ENCODE results near the gene RPS19.

RPS19 gene

DNA sequence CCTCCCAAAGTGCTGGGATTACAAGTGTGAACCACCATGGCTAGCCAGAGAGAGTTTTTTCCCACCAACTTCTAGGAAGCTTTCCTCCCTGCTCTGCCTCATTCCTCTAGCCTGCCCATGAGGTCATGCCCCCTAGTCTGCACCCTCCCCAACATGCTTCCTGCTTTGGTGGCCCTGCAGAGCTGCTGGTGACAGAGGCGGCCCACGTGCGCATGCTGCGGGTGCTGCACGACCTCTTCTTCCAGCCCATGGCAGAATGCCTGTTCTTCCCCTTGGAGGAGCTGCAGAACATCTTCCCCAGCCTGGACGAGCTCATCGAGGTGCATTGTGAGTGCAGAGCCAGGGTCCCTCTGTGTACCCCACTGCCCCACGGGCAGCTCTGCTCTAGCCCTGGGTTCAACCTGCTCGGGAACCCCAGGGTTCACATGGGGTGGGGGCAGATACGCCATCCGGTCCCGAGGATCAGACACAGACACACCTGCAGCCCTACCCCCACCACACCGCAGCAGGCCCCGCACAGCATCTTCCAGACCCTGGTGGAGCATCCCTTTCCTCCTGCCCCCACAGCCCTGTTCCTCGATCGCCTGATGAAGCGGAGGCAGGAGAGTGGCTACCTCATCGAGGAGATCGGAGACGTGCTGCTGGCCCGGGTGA lies 41.8 kb downstream of the RPS19 start:
- H3K9me3 ChIP-seq (replicated peaks; ENCODE audit: insufficient read depth, low read length) = no peaks in the 10 kb centered on the region
- H3K79me2 ChIP-seq (ENCODE audit: low read length) = no peaks in the 10 kb centered on the region
- H4K20me1 ChIP-seq (ENCODE audit: insufficient read depth, low read length) = no peaks in the 10 kb centered on the region
- no peak overlapping the region for H3K4me2 ChIP-seq (ENCODE audit: low read depth, low read length)
- H3K9me2 ChIP-seq (replicated peaks; ENCODE audit: insufficient read depth, low read length) = no peaks in the 10 kb centered on the region
- no peaks in the 10 kb centered on the region for H3F3A ChIP-seq (ENCODE audit: insufficient read depth, low read length)
- no peak overlapping the region for H2AFZ ChIP-seq (ENCODE audit: low read length)
- H3K27ac ChIP-seq (ENCODE audit: low read length) = no peak overlapping the region
- no peaks in the 10 kb centered on the region for H3K4me1 ChIP-seq (ENCODE audit: low read length)
- TF ChIP-seq EZH2phosphoT487 (IDR thresholded peaks at IDR 0.05; ENCODE audit: low read length) = no peak
- TF ChIP-seq CTCF (IDR thresholded peaks at IDR 0.05; ENCODE audit: low read length) = no peak
- no peak for TF ChIP-seq EZH2 (optimal IDR thresholded peaks at IDR 0.05; ENCODE audit: low read depth, low read length)
- H3K27me3 ChIP-seq (replicated peaks; ENCODE audit: insufficient read depth, low read length) = no peaks in the 10 kb centered on the region
- DNase-seq = no peak
- H3K36me3 ChIP-seq (replicated peaks; ENCODE audit: insufficient read depth, low read length) = no peaks in the 10 kb centered on the region
- H3K9ac ChIP-seq (ENCODE audit: low read length) = no peak overlapping the region
- no peak overlapping the region for H3K4me3 ChIP-seq (ENCODE audit: low read length)

DNA sequence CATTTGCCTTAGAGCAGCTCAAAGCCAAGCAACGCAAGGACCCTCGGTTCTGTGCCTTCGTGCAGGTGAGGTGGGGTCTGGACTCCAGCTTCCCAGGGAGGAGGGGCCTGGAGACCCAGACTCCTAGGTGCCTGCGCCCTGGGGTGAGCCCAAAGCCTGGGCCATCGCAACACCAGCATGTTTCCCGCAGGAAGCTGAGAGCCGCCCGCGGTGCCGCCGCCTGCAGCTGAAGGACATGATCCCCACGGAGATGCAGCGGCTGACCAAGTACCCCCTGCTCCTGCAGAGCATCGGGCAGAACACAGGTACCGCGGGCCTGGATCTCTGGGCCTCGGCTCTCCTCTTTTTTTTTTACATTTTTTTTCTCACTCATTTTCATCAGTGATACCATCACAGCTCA lies 42.5 kb downstream of the RPS19 start:
- Histone ChIP-seq H3K4me3 (ENCODE audit: low read length) (no peak overlapping the region), H3K4me2 (ENCODE audit: low read depth, low read length) (no peak overlapping the region), H3K79me2 (ENCODE audit: low read length) (no peaks in the 10 kb centered on the region), H4K20me1 (ENCODE audit: insufficient read depth, low read length) (no peaks in the 10 kb centered on the region), H3K27me3 (replicated peaks; ENCODE audit: insufficient read depth, low read length) (no peaks in the 10 kb centered on the region), H3K4me1 (ENCODE audit: low read length) (no peaks in the 10 kb centered on the region), H2AFZ (ENCODE audit: low read length) (no peak overlapping the region), H3K9me2 (replicated peaks; ENCODE audit: insufficient read depth, low read length) (no peaks in the 10 kb centered on the region), H3K27ac (ENCODE audit: low read length) (no peak overlapping the region), H3K9me3 (replicated peaks; ENCODE audit: insufficient read depth, low read length) (no peaks in the 10 kb centered on the region), H3K36me3 (replicated peaks; ENCODE audit: insufficient read depth, low read length) (no peaks in the 10 kb centered on the region), H3K9ac (ENCODE audit: low read length) (no peak overlapping the region), H3F3A (ENCODE audit: insufficient read depth, low read length) (no peaks in the 10 kb centered on the region)
- DNase-seq = no peak
- TF ChIP-seq CTCF (IDR thresholded peaks at IDR 0.05; ENCODE audit: low read length) = no peak
- no peak for TF ChIP-seq EZH2phosphoT487 (IDR thresholded peaks at IDR 0.05; ENCODE audit: low read length)
- TF ChIP-seq EZH2 (optimal IDR thresholded peaks at IDR 0.05; ENCODE audit: low read depth, low read length) = no peak

- Histone ChIP-seq H3K9me2 (replicated peaks; ENCODE audit: insufficient read depth, low read length) (no peaks in the 10 kb centered on the region), H3F3A (ENCODE audit: insufficient read depth, low read length) (no peaks in the 10 kb centered on the region), H3K9me3 (replicated peaks; ENCODE audit: insufficient read depth, low read length) (no peaks in the 10 kb centered on the region), H3K4me3 (ENCODE audit: low read length) (no peak overlapping the region), H3K4me2 (ENCODE audit: low read depth, low read length) (no peak overlapping the region), H3K9ac (ENCODE audit: low read length) (no peak overlapping the region), H3K27ac (ENCODE audit: low read length) (no peak overlapping the region), H3K79me2 (ENCODE audit: low read length) (no peaks in the 10 kb centered on the region), H4K20me1 (ENCODE audit: insufficient read depth, low read length) (no peaks in the 10 kb centered on the region), H2AFZ (ENCODE audit: low read length) (no peak overlapping the region), H3K4me1 (ENCODE audit: low read length) (no peaks in the 10 kb centered on the region), H3K27me3 (replicated peaks; ENCODE audit: insufficient read depth, low read length) (no peaks in the 10 kb centered on the region), H3K36me3 (replicated peaks; ENCODE audit: insufficient read depth, low read length) (no peaks in the 10 kb centered on the region)
- DNase-seq = no peak
- TF ChIP-seq CTCF (IDR thresholded peaks at IDR 0.05; ENCODE audit: low read length) = no peak
- no peak for TF ChIP-seq EZH2phosphoT487 (IDR thresholded peaks at IDR 0.05; ENCODE audit: low read length)
- TF ChIP-seq EZH2 (optimal IDR thresholded peaks at IDR 0.05; ENCODE audit: low read depth, low read length) = no peak
Observed at GRCh38 chr19:41903193-41903953, 43.3 kb downstream of the RPS19 start.

Measured in MM.1S (cell line).